T47D (cell line): Measurements from ENCODE around the gene LILRA6.
"Not testable (repeated sequence)": the region's sequence is repeated elsewhere in the genome, so short reads cannot be mapped to it uniquely, and the experiment has no call there.

ENCODE experiments used
- DNase-seq, 2 experiments: peaks; one replicate each; pipeline versions ENCODE4 v3.0.0 to v3.0.0-alpha.2; 2011 to 2012; ENCODE audit warnings: low read depth in 1 of 2, low spot score in 1 of 2
- JUND ChIP-seq: IDR thresholded peaks from 2 replicates; pipeline ENCODE4 v1.6.1; 2012; ENCODE audit warnings: low read depth
- in situ Hi-C: cut with HindIII; loops from 2 replicates; pipeline ENCODE4 v1.10.0; 2016; ENCODE audit warnings: low sequenced_read_pairs, low pct_unique_long_range_greater_than_20kb

LILRA6 gene

DNA sequence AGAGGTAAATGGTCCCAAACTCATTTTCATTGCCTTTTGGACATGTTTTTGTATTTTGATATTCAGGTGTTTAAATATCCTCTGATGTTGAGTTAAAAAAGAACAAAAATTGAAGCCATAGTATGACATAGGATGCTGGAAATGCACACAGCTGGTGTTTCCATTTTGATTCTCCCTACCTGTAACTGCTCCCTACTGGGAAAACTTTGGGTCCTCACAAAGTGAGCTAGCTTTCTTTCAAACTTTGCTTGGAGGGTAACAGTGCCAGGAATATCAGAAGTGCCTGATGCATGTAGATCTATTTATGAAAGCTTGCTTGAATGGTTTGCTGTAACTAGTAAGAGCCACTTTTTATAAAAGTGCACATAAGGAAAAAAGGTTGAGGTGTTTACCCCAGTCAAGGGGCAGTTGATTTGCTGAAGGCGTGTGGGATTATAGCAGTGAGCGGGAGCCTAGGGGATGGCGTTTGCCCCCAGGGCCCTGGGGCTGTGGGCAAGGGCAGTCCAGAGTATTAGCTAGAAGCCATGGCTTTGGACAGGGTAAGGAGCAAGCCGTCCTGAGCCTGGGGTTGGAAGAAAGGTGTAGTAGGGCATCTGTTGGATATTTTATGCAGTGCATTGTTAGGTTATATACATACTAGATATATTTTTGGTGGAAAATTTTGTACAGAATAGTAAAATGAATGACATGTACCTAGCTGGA is 37.7 kb downstream of the LILRA6 start:
- no peak for TF ChIP-seq JUND
- in situ Hi-C loops = no loop called here
- DNase-seq = no peak

DNA sequence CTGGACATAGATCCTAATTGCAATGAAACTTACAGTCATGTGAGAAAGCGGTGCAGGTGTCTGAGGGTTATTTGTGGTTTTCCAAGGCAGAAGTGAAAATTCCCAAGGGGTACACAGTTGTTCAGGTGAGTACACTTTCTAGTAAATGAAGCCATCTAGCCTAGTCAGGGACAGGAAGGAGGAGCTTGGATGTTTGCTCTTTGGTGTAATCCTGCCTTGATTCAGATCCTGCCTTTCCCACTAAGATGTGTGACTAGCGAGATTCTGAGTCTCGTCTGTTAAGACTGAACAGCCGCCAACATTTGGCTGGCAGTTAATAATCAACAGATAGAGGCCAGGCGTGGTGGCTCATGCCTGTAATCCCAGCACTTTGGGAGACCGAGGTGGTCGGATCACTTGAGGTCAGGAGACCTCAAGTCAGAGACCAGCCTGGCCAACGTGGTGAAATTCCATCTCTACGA is 39.4 kb downstream of the LILRA6 start:
- no peak for TF ChIP-seq JUND
- DNase-seq = no peak
- in situ Hi-C loops = no loop called here

DNA sequence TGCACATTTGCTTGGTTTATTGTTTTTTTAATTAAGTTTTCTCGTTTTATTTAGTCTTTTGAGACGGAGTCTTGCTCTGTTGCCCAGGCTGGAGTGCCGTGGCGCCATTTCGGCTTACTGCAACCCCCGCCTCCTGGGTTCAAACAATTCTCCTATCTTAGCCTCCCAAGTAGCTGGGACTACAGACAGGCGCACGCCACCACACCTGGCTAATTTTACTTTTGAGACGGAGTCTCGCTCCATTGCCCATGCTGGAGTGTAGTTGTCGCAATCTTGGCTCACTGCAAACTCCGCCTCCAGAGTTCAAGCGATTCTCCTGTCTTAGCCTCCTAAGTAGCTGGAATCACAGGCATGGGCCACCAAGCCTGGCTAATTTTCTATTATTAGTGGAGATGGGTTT is 40.6 kb downstream of the LILRA6 start:
- no peak for TF ChIP-seq JUND
- in situ Hi-C loops = no loop called here
- DNase-seq = no peak

GRCh38 chr19:54201172-54201701 is 41.4 kb downstream of the LILRA6 start:
- in situ Hi-C loops = no loop called here
- no peak for TF ChIP-seq JUND
- no peak for DNase-seq

- DNase-seq = no peak
- in situ Hi-C loops = no loop called here
- TF ChIP-seq JUND = no peak
Measured at GRCh38 chr19:54199401-54199800, 43.2 kb downstream of the LILRA6 start.

DNA sequence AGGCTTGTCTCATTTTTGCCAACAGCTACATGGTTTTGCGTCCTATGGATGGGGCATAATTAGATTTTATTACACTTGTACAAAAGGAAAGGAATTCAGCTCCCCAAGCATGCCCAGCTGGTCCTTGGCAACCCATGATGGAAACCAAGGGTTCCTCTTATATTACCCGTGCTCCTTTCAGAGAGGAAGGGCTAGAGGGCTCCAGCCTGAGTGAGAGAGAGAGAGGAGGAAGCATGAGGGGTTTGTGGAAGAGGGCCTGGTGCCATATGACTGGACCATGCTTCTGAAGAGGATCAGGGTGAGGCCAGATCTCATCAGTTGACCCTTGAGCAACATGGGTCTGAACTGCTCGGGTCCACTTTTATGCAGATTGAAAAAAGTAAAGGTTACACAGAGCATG is 45.5 kb downstream of the LILRA6 start:
- in situ Hi-C loops = no loop called here

GRCh38 chr19:54196536-54196935 is 46.1 kb downstream of the LILRA6 start:
- TF ChIP-seq JUND = no peak
- in situ Hi-C loops = no loop called here
- DNase-seq = no peak

More for the DNA sequence above, 45.5 kb downstream of the LILRA6 start:
- no peak for DNase-seq
- TF ChIP-seq JUND = no peak

DNA sequence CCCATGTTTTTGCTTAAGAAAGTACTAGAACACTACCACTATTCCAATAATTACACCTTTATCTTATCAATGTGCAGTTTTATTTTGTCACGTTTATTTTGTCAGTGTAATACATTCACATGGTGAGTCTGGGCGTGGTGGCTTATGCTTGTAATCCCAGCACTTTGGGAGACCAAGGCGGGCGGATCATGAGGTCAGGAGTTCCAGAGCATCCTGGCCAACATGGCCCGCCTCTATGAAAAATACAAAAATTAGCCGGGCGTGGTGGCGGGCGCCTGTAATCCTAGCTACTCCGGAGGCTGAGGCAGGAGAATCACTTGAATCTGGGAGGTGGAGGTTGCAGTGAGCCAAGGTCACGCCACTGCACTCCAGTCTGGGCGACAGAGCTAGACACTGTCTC is 48.1 kb downstream of the LILRA6 start:
- DNase-seq, in situ Hi-C loops: not testable (repeated sequence)

DNA sequence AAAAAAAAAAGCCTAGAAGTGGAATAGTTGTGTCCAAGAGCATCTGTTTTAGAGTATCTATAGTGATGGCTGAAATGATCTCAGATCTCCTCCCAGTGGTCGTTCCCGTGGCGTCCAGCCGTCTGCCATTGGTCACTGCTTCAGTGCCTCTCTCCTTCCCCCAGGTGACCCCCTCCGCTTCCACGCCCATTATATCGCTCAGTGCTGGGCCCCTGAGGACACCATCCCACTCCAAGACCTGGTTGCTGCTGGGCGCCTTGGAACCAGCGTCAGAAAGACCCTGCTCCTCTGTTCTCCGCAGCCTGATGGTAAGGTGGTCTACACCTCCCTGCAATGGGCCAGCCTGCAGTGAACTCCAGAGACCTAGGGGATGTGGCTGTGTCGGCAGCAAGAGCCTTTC is 49.6 kb downstream of the LILRA6 start:
- DNase-seq = no peak
- TF ChIP-seq JUND = no peak
- in situ Hi-C loops = no loop called here

- DNase-seq = no peak
- TF ChIP-seq JUND = no peak
- in situ Hi-C loops = no loop called here
Measured at GRCh38 chr19:54191811-54192453, 50.7 kb downstream of the LILRA6 start.

- peak in 1 of 2 experiments; percentile 51 for DNase-seq
- no peak for TF ChIP-seq JUND
- in situ Hi-C loops = no loop called here
Measured at GRCh38 chr19:54191011-54191810, 51.4 kb downstream of the LILRA6 start, which contains the start of gene TSEN34. TSS of gene TSEN34 (plus strand) at chr19:54191308. CDS start at chr19:54191365, 57 bp downstream.

DNA sequence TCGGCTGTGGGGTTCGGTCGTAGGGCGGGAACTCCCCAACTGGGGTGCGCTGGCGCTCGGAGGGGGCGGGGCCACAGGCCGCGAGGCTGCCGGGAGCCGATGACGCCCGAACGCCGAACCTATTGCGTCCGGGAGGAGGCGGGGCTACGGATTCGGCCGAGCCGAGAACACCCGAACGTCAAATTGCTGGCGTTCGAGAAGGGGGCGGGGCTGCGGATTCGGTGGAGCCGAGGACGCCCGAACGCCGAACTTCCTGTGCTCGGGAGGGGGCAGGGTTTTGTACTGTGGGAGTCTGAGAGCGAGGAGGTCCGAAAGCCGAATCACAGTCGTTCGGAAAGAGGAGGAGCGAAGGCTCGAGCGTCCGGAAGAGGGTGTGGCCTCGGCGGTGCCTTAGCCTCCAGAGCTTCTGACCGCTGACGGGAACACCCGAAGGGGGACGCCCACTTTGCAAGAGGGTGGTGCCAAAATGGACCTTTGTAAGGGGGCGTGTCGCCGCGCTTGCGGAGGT is 52.0 kb downstream of the LILRA6 start:
- DNase-seq = peak; percentile 55 to 99
- in situ Hi-C loops = no loop called here
- no peak for TF ChIP-seq JUND
